HUES6 (cell line): ENCODE data around the gene FEM1C.
A peak's percentile ranks its signal among the peaks of the same experiment; 100 is the strongest.

ENCODE experiments used
- H3K27ac ChIP-seq: 2 replicates; pipeline ENCODE4 v1.7.0; 2013; ENCODE audit warnings: low read depth, mild to moderate bottlenecking, low read length, inconsistent platforms
- H3K27me3 ChIP-seq: 2 replicates; pipeline ENCODE4 v1.6.1; 2013; ENCODE audit warnings: low read length; ENCODE audit not compliant: control insufficient read depth, insufficient read depth
- H3K36me3 ChIP-seq: 2 replicates; pipeline ENCODE4 v1.6.1; 2013; ENCODE audit warnings: low read length; ENCODE audit not compliant: control insufficient read depth, insufficient read depth
- H3K4me1 ChIP-seq: 2 replicates; pipeline ENCODE4 v1.6.1; 2013; ENCODE audit warnings: low read length; ENCODE audit not compliant: control insufficient read depth, insufficient read depth
- H3K4me3 ChIP-seq: 2 replicates; pipeline ENCODE4 v1.5.1; 2013; ENCODE audit warnings: low read depth, low read length
- H3K9ac ChIP-seq: one replicate; pipeline ENCODE4 v1.6.1; 2013; ENCODE audit warnings: mild to moderate bottlenecking, low read length
- H3K9me3 ChIP-seq: 2 replicates; pipeline ENCODE4 v1.6.1; 2013; ENCODE audit warnings: low read depth, low read length; ENCODE audit not compliant: control insufficient read depth, insufficient read depth

FEM1C gene

DNA sequence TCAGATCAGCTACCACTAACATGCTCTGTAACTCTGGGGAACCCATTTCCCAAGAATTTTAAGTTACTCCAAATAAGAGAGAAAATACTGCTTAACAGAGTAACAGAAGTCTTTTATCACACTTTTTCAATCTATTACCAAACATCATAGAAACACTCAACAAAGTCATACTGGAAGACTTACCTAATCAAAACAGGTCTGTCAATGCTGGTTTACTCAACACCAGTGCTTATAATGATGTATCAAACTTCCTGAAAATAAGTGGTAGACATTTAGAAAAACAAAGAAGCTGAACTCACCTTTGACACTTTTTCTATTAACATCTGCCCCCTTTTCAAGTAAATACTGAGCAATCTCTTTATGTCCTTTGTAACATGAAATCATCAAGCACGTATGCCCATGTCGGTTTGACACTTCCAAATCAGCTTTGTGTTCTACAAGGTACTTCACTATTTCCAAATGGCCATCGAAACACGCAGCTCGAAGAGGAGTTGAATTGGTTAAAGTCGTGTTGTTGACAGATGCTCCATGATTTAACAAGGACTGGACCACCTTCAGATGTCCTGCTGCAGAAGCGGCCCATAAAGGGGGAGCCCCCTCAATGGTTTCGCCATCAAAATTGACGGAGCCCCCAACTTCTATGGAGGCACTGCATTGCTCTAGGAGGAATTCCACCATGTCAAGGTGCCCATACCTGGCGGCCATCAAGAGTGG lies 1.8 kb downstream of the FEM1C start:
- H3K9me3 ChIP-seq = peaks cover 19% of the 10 kb centered on the region
- H3K27ac ChIP-seq = no peak overlapping the region
- H3K27me3 ChIP-seq = no peaks in the 10 kb centered on the region
- H3K4me3 ChIP-seq = peak overlapping the region; percentile 93
- peaks cover 45% of the 10 kb centered on the region for H3K36me3 ChIP-seq
- H3K9ac ChIP-seq = peak overlapping the region; percentile 95
- peaks cover 15% of the 10 kb centered on the region for H3K4me1 ChIP-seq

DNA sequence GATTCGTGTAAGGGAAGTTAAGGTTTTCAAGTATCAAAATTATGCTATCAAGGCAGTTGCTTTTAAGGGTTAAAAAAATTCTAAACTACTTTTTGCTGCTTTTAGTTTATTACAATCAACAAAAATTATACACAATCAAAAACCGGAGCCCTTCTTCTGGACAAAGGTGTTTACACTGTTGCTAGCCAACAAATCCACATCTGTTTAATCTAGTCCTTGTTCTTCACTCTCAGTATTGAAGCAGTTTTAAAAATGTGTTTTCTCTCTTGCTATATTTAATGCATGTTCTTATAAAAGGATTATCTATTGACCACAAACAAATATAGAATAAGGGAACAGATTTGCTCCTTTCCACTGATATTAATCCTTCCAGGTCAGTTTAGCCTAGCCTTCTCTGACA lies 2.5 kb downstream of the FEM1C start:
- peaks cover 19% of the 10 kb centered on the region for H3K9me3 ChIP-seq
- no peak overlapping the region for H3K9ac ChIP-seq
- H3K36me3 ChIP-seq = peaks cover 52% of the 10 kb centered on the region
- H3K4me3 ChIP-seq = peak overlapping the region; percentile 93
- H3K27me3 ChIP-seq = no peaks in the 10 kb centered on the region
- peaks cover 15% of the 10 kb centered on the region for H3K4me1 ChIP-seq
- H3K27ac ChIP-seq = no peak overlapping the region

DNA sequence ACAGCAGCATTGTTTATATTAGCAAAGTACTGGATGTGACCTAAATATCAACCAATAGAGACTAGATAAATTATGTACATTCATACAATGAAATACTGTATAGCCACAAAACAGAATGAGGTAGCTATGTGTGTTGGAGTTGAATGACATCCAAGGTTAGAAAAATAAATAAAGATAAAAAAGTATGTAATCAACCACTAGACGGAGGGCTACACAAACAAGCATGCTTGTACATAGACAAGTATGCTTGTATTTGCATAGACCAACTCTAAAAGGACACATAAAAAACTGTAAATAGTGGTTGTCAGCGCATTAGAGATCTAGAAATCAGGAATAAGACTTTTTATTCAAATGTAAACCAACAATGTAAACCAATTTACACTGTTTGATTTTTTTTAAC lies 3.0 kb downstream of the FEM1C start:
- no peaks in the 10 kb centered on the region for H3K27me3 ChIP-seq
- peak overlapping the region; percentile 93 for H3K4me3 ChIP-seq
- H3K36me3 ChIP-seq = peaks cover 57% of the 10 kb centered on the region
- H3K4me1 ChIP-seq = peaks cover 15% of the 10 kb centered on the region
- H3K27ac ChIP-seq = no peak overlapping the region
- peaks cover 17% of the 10 kb centered on the region for H3K9me3 ChIP-seq
- H3K9ac ChIP-seq = no peak overlapping the region

DNA sequence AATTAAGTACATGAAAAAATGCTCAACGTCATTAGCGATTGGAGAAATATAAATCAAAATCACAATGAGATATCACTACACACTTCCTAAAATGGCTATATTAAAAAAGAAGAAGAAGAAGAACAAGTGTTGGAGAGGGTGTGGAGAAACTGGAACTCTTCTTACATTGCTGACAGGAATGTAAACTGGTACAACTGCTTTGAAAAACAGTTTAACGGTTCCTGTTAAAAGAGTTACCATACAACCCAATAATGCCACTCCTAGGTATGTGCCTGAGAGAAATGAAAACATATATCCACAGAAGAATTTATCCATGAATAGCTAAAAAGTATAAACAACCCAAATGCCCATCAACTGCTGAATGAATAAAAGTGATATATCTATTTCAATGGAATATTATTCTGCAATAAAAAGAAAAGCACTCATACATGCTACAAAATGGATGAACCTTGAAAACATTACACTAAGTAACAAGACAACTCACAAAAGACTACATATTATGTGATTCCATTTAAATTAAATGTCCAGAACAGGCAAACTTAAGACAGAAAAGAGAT lies 9.0 kb downstream of the FEM1C start:
- no peaks in the 10 kb centered on the region; the same call in 1 of the 2 replicates for H3K4me1 ChIP-seq
- no peaks in the 10 kb centered on the region for H3K27me3 ChIP-seq
- H3K36me3 ChIP-seq = peaks cover 68% of the 10 kb centered on the region
- H3K4me3 ChIP-seq = no peak overlapping the region
- H3K9me3 ChIP-seq = no peaks in the 10 kb centered on the region; the same call in 1 of the 2 replicates
- H3K9ac ChIP-seq = no peak overlapping the region
- no peak overlapping the region for H3K27ac ChIP-seq

DNA sequence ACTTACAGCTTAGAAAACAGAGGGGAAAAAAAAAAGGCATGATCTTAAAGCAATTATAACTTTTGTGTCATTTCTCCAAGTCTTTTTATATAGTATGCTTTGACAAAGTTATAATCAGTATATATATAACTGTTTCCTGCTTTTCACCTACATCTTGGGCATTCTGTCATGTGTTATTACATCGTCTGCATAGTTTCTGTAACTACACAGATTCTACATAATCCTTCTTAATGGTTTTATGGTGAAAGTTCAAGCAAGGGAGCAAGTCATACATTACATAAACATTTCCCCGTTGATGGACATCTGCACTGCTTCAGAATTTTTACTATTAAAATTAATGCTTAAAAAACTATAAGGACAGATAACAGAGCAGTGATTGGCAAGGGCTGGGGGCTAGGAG lies 12.1 kb downstream of the FEM1C start:
- H3K4me3 ChIP-seq = no peak overlapping the region
- H3K36me3 ChIP-seq = peaks cover 39% of the 10 kb centered on the region
- no peaks in the 10 kb centered on the region; the same call in 1 of the 2 replicates for H3K9me3 ChIP-seq
- H3K9ac ChIP-seq = no peak overlapping the region
- no peaks in the 10 kb centered on the region; the same call in 1 of the 2 replicates for H3K4me1 ChIP-seq
- no peak overlapping the region for H3K27ac ChIP-seq
- H3K27me3 ChIP-seq = no peaks in the 10 kb centered on the region

DNA sequence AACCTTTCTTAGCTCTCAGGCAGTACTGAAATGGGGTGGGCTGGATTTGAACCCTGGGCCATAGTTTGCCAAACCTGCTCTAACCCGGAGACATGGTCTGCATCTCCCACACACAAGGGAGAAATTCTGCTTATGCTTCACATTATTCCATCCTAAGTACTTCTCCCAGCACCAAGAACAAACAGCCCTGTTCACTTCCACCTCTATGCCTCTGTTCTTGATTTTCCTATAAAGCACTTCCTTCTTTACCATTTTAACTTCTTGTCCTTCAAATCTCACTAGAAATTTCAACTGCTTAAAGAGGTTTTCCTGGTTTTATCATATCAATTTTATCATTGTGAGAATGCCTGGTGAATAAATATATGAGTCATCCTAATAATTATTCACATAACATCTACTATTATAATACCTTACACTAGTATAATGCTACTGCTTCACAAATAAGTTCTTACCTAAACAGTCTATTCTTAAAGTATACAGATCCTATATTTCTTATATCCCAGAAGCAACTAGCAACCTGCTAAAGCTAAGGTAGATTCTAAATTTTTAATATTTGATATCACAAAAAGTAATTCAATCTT lies 12.7 kb downstream of the FEM1C start:
- Histone ChIP-seq H3K4me1 (no peaks in the 10 kb centered on the region), H3K4me3 (no peak overlapping the region), H3K9me3 (no peaks in the 10 kb centered on the region; the same call in 1 of the 2 replicates), H3K27ac (no peak overlapping the region), H3K36me3 (peaks cover 34% of the 10 kb centered on the region), H3K27me3 (no peaks in the 10 kb centered on the region), H3K9ac (no peak overlapping the region)

DNA sequence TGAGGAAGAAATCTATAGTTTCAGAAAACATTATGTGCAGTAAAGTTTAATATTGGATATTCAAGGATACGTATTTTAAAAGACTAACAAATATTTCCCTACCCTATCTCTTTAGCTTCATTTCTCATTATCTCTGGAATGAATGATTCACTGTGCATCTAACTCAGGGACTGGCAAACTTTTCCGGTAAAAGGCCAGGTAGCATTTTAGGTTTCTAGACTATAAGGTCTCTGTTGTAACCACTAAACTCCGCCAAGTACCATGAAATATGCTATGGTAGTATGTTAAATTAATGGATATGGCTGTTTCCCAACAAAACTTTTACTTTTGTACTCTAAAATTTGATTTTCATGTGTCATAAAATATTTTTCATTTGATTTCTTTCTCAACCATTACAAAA lies 13.2 kb downstream of the FEM1C start:
- H3K9ac ChIP-seq = no peak overlapping the region
- H3K4me1 ChIP-seq = no peaks in the 10 kb centered on the region
- H3K27me3 ChIP-seq = no peaks in the 10 kb centered on the region
- peaks cover 31% of the 10 kb centered on the region for H3K36me3 ChIP-seq
- H3K27ac ChIP-seq = no peak overlapping the region
- H3K9me3 ChIP-seq = no peaks in the 10 kb centered on the region; the same call in 1 of the 2 replicates
- no peak overlapping the region for H3K4me3 ChIP-seq

DNA sequence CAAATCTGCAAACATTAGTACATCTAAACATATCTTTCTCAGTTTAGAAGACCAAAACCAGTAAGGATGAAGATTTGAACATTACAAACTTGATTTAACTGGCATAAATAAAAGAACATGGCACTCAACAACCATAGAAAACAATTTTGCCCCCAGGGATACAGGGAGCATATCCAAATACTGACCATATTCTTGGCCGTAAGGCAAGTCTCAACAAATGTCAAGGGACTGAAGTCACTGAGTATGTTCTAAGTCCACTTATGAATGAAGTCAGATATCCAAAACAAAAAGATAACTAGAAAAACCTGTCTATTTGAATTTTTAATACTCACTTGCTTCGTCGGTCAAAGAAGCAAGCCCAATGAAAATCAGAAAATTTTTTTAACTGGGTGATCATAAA lies 14.1 kb downstream of the FEM1C start:
- Histone ChIP-seq H3K27ac (no peak overlapping the region), H3K4me1 (no peaks in the 10 kb centered on the region), H3K4me3 (no peak overlapping the region), H3K36me3 (peaks cover 23% of the 10 kb centered on the region), H3K9ac (no peak overlapping the region), H3K9me3 (no peaks in the 10 kb centered on the region; the same call in 1 of the 2 replicates), H3K27me3 (no peaks in the 10 kb centered on the region)

DNA sequence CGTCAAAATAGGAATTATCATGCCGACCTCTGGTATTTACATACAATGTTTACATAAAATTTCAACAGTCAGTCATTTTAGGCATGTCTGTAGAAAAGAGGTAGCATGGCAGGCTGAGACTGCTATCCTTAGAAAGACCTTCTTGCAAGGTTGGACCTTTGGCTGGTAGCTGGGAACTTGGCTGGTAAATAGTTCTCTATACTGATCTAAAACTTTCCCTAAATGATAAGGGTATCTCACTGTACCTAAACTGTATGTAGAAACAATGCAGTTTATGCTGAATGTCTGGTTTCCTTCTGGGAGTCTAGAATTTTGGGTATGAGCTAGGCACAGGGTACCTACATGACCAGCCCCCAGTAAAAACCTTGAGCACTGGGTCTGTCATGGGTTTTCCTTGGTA lies 18.0 kb downstream of the FEM1C start:
- H3K27me3 ChIP-seq = no peaks in the 10 kb centered on the region
- H3K9me3 ChIP-seq = no peaks in the 10 kb centered on the region
- no peak overlapping the region for H3K27ac ChIP-seq
- peaks cover 23% of the 10 kb centered on the region for H3K36me3 ChIP-seq
- no peak overlapping the region for H3K4me3 ChIP-seq
- no peaks in the 10 kb centered on the region; the same call in 1 of the 2 replicates for H3K4me1 ChIP-seq
- H3K9ac ChIP-seq = no peak overlapping the region

DNA sequence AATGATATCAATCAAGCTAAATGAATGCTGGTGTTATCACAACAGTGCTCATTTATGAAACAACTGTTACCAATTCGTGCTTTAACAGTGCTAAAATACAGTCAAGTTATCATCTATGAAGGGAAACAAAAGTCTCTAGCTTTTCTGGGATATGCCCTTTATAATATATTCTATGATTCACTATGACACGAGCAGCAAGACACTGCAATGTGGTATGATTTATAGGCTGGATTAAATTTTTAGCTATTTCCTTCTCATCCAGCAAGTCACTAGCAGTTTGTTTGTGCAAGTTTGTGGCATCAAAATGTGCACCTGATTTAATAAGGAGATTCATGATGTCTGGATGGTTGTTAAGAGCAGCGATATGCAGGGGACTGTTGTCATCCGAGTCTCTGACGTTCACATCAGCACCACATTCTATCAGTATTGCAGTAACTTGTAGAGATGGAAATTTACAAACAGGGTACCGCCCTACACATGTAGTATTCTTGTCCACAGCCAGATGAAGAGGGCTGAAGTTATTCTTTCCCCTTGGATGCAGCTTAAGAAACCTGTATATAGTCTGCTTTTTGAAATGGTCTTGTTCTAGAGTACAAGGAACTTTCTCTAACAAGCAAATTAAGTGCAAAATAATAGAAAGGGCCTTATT lies 20.3 kb downstream of the FEM1C start:
- Histone ChIP-seq H3K36me3 (peaks cover 23% of the 10 kb centered on the region), H3K27ac (no peak overlapping the region), H3K4me1 (no peaks in the 10 kb centered on the region; the same call in 1 of the 2 replicates), H3K27me3 (no peaks in the 10 kb centered on the region), H3K4me3 (no peak overlapping the region), H3K9me3 (no peaks in the 10 kb centered on the region), H3K9ac (no peak overlapping the region)
